Iris pigment epithelial cell (primary cell): ENCODE data around the gene MAP2K2.

Source experiments
- DNase-seq: peaks from one replicate; pipeline ENCODE4 v3.0.0-alpha.2; 2011; ENCODE audit warnings: low read depth

The MAP2K2 gene

DNA sequence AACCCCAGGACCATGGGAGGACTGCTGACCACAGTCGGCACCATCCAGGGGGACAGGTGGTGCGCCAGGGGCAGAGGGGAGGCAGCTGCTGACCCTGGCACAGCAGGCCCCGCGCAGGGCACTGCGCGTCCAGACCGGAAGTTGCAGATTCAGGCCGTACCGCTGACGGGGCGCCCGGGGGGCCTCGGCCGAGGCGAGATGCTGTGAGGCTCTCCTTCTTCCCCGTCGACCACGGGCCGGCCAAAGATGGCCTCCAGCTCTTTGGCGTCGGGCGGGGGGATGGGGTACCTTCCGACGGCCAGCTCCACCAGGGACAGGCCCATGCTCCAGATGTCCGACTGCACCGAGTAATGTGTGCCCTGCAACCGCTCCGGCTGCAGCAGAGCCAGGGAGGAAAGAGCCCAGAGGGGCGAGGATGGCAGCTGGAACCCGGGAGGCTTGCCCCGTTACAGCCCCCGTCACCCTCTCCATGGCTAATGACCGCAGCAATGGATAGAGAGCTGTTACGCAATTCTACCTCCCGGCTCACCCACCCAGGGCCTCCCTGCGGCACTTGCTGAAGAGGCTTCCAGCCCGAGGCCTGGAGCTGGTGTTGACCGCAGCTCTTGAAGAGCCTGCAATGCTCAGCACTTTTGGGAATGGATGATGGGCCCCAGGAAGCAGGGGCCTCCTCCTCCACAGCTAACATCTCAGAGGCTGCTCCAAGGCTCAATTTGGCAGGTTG lies 24.7 kb downstream of the MAP2K2 start:
- DNase-seq, result no peak

DNA sequence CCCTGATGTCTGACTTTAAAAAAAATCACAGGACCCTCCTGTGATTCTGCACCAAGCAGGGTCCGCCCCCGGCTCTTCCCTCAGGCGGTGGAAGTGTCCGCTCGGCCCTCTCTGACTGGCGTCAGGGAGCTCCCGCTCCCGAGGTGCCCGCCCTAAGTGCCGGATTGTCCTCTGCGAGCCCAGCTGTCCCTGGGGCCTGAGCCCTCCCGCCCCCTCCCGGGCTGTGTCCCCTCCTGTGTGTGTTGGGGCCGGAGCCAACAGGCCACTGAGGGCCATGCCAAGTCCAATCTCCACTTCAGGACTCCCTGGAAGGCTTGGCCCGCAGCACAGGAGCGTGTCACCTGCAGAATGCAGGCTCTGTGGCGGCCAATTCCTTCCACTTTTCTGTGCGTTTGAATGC lies 25.4 kb downstream of the MAP2K2 start:
- no peak for DNase-seq

- no peak for DNase-seq
These were observed 26.4 kb downstream of the MAP2K2 start for GRCh38 chr19:4097501-4097900.

DNA sequence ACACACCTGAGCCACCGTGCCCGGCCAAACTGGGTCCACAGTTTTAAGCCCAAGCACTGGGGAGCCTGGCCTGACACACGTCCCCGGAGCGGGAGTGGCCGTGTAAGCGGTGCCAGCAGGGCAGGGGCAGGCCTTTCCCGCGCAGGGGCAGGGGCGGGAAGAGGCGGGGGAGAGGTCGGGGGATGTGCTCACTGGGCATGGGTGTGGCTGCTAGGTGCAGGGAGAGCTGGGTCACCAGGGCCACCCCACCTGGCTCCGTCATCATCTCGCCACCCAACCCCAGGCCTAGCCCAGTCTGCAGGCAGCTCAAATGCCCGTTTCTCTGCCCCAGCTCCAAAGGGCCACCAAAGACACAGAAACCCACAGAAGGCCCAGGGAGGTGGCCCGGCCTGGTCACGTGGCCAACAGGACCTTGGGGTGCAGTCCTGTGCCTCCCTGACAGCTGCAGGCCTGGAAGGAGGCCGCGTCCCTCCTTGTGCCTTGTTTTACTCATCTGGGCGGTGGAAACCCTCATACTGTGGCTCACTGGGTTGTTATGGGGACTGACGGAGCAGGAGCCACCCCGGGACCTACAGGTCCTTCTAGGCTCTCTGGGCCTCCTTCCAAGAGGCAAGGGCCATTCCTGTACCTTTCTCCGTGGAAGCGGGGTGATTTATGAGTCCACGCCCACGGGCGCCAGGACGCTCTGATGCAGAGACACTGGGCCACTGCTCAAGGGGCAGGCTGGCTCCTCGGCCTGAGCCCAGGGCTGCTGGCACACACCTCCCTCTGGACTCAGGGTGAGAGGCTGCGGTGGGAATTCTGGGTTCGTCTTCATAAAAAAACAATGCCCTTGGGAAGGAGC lies 27.7 kb downstream of the MAP2K2 start:
- DNase-seq, result no peak

DNA sequence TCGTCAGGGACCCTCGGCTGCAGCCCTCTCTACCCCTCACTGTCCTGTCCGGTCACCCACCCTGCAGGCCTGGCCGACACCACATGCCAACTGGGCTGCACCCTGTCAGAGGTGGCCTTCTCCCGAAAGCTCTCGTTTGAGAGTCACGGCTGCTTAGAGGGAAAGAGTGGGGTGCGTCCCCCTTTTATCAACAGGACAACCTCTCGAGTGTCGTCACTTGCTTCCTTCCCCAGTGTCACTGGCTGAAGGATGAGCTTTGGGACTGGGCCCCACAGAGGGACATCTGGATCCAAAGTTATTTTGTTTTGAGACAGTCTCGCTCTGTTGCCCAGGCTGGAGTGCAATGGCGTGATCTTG lies 28.5 kb downstream of the MAP2K2 start:
- no peak for DNase-seq

DNA sequence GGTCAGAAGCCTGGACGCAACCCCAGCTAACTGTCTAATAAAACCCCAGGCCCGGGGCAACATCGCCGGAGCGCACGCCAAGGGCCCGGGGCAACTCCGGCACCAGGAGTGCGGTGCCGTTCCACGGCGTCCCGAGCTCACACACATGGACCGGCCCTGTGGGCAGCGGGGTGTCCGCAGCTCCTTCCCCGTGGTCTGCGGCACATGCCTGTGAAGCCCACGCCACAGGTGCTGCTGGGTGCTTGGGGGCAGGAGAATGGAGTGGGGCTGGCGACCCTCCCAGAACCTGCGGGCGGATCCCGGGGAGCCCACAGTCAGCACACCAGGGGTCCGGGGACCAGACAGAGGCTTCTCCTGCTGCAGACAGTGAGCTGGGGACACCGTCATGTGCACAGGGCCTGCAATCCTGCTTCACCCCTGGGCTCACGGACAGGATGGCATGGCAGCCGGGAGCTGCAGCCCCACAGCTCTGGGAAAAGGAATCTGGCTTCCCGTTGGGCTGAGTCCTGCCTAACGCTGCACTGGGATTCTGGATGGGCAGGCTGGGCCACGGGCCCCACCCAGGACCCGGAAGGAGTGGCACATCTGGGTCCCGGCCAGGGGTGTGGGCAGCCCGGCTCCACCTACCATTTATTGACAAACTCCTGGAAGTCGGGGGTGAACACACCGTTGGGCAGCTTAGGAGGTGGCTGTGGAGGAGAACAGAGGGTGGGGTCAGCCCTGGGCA lies 29.0 kb downstream of the MAP2K2 start:
- no peak for DNase-seq

DNA sequence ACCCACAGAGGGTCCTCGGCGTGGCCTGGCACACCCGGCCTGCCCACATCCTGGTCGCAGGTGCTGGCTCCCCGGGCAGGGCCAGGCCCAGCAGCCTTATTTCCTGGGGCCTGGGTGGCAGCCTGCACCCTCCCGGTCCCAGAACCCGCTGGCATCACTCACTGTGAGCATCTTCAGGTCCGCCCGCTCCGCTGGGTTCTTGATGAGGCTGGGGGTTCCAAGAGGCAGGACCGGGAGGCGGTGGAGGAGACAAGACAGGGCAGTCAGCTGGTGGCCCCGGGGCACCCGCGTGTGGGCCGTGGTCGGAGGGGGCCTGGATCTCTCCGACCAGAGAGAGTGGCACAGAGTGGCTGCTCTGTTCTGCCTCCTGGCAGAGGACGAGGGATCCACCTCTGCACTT lies 29.6 kb downstream of the MAP2K2 start:
- DNase-seq, result no peak

DNA sequence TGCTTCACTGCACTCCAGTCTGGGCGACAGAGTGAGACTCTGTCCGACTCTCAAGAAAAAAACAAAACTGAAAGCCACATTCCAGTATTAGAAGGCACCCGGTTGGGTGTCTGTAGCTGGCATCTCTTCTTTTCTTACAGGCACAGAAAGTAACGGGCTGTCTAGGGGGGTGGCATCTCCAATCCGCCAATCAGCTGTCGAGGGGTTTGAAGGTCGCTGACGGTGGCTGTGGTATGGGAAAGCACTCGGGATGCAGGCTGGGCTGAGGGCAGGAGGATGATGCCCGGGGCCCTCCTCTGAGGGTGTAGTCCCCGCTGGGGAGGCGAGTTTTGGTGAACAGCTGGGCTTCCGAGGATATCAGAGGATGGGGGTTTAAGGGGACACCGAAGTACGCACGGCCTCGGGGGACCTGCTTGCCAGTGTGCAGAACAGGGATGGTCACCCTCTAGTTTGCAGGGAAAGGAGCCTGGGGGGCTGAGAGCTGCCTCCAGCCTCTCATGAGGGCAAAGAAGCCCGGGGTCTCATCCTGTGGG lies 30.2 kb downstream of the MAP2K2 start:
- no peak for DNase-seq

DNA sequence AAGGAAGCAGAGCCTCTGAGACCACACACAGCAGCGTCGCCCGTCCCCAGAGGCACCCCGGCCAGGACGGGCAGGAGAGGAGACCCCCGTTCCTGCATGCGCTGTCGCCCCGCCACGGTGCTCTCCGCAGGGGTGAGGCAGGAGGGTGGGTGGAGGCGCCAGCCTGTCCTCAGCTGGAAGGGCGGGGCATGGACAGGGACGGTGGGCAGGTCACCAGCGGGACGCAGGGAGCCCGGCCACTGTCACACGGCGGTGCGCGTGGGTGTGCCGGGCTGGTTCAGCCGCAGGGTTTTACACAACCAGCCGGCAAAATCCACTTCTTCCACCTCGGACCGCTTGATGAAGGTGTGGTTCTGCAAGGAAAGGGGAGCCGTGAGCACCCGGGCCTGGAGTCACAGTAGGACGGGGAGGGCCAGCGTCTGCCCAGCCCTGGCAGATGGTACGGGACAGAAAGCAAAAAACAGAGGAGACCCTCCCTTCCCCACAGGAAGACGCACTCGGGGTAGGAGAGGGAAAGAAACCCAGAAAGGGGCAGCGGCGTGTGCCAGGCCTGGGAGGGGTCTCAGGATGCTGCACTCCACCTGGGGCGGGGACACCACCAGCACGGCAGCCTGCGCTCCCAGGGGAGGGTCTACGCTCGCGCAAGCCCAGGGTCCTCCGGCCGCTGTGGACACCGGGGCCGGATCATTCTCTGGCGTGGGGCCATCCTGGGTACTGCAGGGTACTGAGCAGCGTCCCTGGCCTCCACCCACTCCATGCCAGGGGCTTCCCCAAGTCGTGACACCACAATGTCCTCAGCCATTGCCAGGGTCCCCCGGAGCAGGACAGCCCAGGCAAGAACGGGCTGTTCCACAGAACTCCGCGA lies 33.3 kb downstream of the MAP2K2 start:
- no peak for DNase-seq

DNA sequence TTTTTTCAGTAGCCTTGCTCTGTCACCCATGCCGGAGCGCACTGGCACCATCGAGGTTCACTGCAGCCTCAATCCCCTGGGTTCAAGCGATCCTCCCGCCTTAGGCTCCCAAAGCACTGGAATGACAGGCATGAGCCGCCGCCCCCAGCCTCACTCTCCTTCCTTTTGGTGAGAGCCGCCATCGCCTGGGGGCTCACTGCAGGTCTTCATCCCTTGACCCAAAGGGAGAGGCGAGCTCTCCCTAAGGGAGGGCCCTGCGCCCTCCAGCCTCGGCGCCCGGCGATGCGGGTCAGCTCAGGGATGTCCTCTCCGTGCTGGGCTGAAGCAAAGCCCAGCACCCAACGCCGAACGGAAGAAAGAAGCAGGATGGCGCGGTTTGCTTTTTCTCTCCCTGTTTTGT lies 34.0 kb downstream of the MAP2K2 start:
- no peak for DNase-seq

DNA sequence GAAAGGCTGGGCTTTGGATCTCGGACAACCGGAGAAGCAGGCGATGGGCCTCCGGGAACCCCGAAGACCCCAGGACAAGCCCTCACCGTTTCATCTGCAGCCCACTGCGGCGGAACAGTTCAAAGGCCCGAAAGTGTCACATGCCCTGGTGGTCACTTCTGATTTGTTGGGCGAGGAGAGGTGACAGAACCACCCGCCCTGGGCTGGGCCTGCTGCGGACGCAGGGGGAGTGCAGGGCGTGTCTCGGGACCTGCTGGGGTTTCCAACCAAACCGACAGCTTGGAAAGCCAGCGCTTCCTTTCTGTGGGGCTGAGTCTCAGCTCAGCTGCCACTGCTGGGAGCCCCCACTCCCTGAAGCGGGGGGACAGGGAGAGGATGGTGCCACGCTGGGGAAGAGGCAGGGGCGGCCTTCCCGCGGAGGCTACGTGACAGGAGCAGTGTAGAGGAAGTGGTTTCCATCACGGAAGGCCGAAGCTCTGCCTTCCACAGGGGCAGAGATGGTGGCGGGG lies 34.5 kb downstream of the MAP2K2 start:
- no peak for DNase-seq

DNA sequence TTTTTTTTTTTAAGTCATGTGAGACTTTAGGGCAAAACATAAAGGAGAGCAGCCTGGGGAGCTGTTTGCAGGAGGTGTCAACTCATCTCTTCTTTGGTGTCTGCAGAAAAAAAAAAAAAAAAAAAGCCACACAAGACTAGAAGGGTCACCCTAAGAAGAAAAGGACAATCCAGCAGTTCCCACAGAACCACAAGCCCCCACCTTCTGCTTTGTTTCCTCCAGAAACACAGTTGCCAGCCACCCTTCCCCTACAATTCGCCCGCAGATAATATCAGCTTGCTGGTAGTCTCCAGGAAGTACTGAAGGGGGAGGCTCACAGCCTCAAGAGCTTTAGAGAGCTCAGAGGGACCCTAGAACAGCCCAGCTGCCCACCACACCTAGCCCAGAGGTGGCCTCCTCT lies 34.9 kb downstream of the MAP2K2 start:
- DNase-seq, result no peak

DNA sequence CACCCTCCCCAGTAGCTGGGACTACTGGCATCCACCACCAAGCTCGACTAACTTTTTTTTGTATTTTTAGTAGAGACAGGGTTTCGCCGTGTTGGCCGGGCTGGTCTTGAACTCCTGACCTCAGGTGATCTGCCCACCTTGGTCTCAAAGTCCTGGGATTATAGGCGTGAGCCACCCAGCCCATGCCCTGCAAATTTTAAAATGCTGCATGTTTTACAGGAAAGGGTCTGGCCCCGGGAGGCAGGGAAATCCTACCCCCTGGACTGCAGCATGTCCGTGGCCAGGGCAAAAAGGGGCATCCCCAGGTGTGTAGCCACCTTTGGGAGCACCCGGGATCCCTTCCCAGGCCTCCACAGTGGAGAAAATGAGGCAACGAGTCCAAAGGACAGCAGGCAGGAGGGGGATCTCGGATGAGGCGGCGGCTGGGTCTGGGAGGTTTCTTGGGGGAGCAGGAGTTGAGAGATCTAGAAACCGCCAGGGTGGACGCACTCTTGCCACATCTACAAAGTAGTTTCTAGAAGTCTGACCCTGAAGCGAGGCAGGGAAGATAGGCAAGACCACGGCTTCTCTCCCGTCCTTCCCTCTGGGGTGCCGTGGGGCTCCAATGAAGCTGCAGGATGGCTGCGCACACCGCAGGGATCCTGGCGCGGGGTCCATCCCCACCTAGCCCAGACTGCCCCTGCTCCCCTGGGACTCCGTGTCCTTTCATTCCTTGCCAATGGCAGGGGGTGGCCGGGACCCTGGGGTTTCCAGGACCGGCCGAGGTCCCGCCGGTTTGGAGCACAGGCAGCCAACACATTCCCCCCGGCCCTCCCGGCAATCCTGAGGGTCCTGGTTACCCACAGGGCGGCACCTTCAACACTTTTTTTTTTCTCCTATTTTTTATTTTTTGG lies 35.9 kb downstream of the MAP2K2 start:
- no peak for DNase-seq

- DNase-seq, result no peak
These were observed 37.5 kb downstream of the MAP2K2 start for GRCh38 chr19:4086411-4086867.

GRCh38 chr19:4084547-4084877 lies 39.4 kb downstream of the MAP2K2 start:
- no peak for DNase-seq

DNA sequence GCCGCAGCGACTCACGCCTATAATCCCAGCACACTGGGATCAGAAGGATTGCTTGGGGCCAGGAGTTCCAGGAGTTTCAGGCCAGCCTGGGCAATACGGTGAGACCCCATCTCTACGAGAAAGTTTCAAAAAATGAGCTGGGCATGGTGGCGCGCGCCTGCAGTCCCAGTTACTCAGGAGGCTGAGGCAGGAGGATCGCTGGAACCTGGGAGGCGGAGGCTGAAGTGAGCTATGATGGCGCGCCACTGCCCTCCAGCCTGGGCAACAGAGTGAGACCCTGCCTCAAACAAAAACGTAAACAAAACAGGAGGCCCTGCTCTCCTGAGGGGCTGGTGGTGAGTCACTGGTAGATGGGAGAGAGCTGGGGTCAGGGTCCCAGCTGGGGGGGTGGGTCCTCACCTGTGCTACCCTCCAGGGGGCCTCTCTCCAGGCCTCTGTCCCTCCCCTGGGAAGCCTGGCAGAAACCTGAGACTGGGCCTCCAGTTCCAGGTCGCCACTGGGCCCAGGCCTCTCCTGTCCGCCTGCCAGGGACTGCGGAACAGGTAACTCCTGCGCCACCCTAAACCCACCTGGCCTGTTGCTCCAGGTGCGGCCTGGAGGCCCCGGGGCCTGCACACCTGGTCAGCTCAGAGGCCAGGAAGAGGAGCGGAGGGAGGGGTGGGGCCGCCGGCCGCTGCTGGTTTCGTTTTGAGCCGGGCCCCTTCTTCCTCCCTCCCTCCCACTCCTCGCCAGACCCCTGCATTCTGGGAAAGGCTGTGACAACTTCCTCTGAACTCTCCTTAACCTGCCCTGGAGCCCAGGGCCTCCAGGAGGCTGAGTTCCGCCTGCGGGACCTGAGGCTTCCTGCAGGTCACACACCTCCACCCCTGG lies 40.0 kb downstream of the MAP2K2 start:
- no peak for DNase-seq

DNA sequence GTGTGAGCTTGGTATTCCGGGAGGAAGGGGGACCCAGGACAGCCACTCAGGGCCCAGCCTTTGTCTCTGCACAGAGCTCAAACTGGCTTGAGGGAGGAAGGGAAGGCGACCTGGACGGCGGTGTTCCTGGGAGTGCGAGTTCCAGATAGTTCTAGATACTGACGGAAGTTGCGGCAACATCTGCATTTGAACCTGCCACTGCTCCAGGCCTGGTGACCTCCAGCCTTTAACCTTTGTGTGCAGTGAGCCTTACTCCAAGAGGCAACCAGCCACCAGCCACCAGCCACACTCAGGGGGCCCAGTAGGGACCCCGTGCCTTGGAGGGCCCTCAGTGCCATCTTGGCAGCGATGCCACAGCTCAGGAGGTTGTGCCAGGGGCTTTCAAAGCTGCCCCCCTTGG lies 41.8 kb downstream of the MAP2K2 start:
- no peak for DNase-seq

GRCh38 chr19:4081441-4082129 lies 42.3 kb downstream of the MAP2K2 start:
- no peak for DNase-seq

- DNase-seq, result no peak
These were observed 43.4 kb downstream of the MAP2K2 start for GRCh38 chr19:4080473-4080872.
